ENCODE results near the gene EIF3K. TPM values are rescaled to one million over a fixed set of nuclear protein-coding genes. Genes with fewer than 3 reads are reported as not detected.

Gene EIF3K
- total and polyA plus RNA-seq, 2 of the 13 experiments (the other 11 are each of a cell fraction or from before 2014, with no cell fraction given): 179 to 258 TPM

DNA sequence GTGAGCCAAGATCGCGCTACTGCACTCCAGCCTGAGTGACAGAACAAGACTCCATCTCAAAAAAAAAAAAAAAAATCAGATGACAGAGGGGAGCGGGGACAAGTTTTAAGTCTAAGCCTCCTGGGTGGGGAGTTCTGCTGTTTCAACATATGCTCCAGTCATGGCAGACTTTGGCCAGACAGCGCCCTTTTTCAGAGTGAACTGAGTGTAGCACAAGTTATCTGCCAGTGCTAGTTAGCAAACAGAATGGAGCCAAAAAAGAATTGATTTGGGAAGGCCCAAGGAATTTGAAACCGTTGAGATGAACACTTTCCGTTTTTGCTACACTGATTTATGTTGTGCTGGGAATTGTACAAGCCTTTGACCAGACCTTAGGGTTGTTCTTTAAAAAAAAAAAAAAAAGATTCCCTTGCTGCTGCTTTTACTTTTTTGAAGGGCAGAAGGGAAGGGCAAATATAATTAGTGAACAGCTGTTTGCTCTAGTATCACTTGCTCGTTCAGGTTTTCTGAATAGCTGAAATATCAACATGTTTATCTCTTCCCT lies 34.1 kb downstream of the EIF3K start (continued):
- TF ChIP-seq, protein P1, sequence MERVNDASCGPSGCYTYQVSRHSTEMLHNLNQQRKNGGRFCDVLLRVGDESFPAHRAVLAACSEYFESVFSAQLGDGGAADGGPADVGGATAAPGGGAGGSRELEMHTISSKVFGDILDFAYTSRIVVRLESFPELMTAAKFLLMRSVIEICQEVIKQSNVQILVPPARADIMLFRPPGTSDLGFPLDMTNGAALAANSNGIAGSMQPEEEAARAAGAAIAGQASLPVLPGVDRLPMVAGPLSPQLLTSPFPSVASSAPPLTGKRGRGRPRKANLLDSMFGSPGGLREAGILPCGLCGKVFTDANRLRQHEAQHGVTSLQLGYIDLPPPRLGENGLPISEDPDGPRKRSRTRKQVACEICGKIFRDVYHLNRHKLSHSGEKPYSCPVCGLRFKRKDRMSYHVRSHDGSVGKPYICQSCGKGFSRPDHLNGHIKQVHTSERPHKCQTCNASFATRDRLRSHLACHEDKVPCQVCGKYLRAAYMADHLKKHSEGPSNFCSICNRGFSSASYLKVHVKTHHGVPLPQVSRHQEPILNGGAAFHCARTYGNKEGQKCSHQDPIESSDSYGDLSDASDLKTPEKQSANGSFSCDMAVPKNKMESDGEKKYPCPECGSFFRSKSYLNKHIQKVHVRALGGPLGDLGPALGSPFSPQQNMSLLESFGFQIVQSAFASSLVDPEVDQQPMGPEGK (CRISPR knock-in tag; IDR thresholded peaks at IDR 0.05): peak; percentile 64
- TF ChIP-seq ZNF263 (CRISPR knock-in tag; IDR thresholded peaks at IDR 0.05): no peak
- no peak for TF ChIP-seq ZNF607 (CRISPR knock-in tag; IDR thresholded peaks at IDR 0.05; ENCODE audit: borderline replicate concordance)
- TF ChIP-seq NCOR1 (IDR thresholded peaks at IDR 0.05; ENCODE audit: borderline replicate concordance, low read length): peak; percentile 70; the same call in 1 of the 2 replicates
- no peak for TF ChIP-seq SRSF9 (IDR thresholded peaks at IDR 0.05; ENCODE audit: borderline replicate concordance, insufficient read depth, low read depth, low read length, poor library complexity, severe bottlenecking)
- TF ChIP-seq SIX1 (CRISPR knock-in tag; IDR thresholded peaks at IDR 0.05; ENCODE audit: borderline replicate concordance): peak; percentile 77; the same call in 1 of the 2 replicates
- peak; percentile 82 for TF ChIP-seq PHF21A (CRISPR knock-in tag; IDR thresholded peaks at IDR 0.05)
- TF ChIP-seq, protein P2, sequence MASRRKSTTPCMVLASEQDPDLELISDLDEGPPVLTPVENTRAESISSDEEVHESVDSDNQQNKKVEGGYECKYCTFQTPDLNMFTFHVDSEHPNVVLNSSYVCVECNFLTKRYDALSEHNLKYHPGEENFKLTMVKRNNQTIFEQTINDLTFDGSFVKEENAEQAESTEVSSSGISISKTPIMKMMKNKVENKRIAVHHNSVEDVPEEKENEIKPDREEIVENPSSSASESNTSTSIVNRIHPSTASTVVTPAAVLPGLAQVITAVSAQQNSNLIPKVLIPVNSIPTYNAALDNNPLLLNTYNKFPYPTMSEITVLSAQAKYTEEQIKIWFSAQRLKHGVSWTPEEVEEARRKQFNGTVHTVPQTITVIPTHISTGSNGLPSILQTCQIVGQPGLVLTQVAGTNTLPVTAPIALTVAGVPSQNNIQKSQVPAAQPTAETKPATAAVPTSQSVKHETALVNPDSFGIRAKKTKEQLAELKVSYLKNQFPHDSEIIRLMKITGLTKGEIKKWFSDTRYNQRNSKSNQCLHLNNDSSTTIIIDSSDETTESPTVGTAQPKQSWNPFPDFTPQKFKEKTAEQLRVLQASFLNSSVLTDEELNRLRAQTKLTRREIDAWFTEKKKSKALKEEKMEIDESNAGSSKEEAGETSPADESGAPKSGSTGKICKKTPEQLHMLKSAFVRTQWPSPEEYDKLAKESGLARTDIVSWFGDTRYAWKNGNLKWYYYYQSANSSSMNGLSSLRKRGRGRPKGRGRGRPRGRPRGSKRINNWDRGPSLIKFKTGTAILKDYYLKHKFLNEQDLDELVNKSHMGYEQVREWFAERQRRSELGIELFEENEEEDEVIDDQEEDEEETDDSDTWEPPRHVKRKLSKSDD (CRISPR knock-in tag; IDR thresholded peaks at IDR 0.05; ENCODE audit: low read depth): no peak
- TF ChIP-seq ZNF746 (CRISPR knock-in tag; IDR thresholded peaks at IDR 0.05): peak; percentile 37; the same call in 1 of the 2 replicates
- TF ChIP-seq ZFY (CRISPR knock-in tag; IDR thresholded peaks at IDR 0.05): no peak
- TF ChIP-seq PHB2 (IDR thresholded peaks at IDR 0.05; ENCODE audit: partially characterized antibody): no peak
- TF ChIP-seq BCL6 (CRISPR knock-in tag; IDR thresholded peaks at IDR 0.05): peak; percentile 69; the same call in 1 of the 2 replicates
- no peak for TF ChIP-seq TMF1 (CRISPR knock-in tag; IDR thresholded peaks at IDR 0.05; ENCODE audit: low read depth)
- TF ChIP-seq, protein P3, sequence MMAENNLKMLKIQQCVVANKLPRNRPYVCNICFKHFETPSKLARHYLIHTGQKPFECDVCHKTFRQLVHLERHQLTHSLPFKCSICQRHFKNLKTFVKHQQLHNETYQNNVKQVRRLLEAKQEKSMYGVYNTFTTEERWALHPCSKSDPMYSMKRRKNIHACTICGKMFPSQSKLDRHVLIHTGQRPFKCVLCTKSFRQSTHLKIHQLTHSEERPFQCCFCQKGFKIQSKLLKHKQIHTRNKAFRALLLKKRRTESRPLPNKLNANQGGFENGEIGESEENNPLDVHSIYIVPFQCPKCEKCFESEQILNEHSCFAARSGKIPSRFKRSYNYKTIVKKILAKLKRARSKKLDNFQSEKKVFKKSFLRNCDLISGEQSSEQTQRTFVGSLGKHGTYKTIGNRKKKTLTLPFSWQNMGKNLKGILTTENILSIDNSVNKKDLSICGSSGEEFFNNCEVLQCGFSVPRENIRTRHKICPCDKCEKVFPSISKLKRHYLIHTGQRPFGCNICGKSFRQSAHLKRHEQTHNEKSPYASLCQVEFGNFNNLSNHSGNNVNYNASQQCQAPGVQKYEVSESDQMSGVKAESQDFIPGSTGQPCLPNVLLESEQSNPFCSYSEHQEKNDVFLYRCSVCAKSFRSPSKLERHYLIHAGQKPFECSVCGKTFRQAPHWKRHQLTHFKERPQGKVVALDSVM (CRISPR knock-in tag; IDR thresholded peaks at IDR 0.05): 0 out of 2 replicates have a peak, but pooled peaks have one; percentile 19
- TF ChIP-seq, protein P4, sequence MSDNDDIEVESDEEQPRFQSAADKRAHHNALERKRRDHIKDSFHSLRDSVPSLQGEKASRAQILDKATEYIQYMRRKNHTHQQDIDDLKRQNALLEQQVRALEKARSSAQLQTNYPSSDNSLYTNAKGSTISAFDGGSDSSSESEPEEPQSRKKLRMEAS (IDR thresholded peaks at IDR 0.05): 0 out of 2 replicates have a peak, but pooled peaks have one; percentile 26
- peak; percentile 54 for TF ChIP-seq TBX2 (CRISPR knock-in tag; IDR thresholded peaks at IDR 0.05; ENCODE audit: borderline replicate concordance)
- TF ChIP-seq TAF1 (CRISPR knock-in tag; IDR thresholded peaks at IDR 0.05): no peak
- TF ChIP-seq FOXM1 (CRISPR knock-in tag; IDR thresholded peaks at IDR 0.05): no peak
- no peak for TF ChIP-seq ZNF451 (CRISPR knock-in tag; IDR thresholded peaks at IDR 0.05)
- TF ChIP-seq FIP1L1 (IDR thresholded peaks at IDR 0.05; ENCODE audit: borderline replicate concordance, insufficient read depth, low read depth, low read length): no peak
- TF ChIP-seq, protein P5, sequence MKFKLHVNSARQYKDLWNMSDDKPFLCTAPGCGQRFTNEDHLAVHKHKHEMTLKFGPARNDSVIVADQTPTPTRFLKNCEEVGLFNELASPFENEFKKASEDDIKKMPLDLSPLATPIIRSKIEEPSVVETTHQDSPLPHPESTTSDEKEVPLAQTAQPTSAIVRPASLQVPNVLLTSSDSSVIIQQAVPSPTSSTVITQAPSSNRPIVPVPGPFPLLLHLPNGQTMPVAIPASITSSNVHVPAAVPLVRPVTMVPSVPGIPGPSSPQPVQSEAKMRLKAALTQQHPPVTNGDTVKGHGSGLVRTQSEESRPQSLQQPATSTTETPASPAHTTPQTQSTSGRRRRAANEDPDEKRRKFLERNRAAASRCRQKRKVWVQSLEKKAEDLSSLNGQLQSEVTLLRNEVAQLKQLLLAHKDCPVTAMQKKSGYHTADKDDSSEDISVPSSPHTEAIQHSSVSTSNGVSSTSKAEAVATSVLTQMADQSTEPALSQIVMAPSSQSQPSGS (CRISPR knock-in tag; IDR thresholded peaks at IDR 0.05): 0 out of 2 replicates have a peak, but pooled peaks have one; percentile 31
- TF ChIP-seq SCMH1 (CRISPR knock-in tag; IDR thresholded peaks at IDR 0.05; ENCODE audit: borderline replicate concordance): no peak

Data from HepG2 (cell line).